Measurements from ENCODE around the gene AP1M1.

The AP1M1 gene

GRCh38 chr19:16208847-16209665 is 11.3 kb downstream of the AP1M1 start:
- DNase-seq, result no peak

GRCh38 chr19:16210168-16210567 is 12.5 kb downstream of the AP1M1 start:
- no peak for DNase-seq

- no peak for DNase-seq
Measured at GRCh38 chr19:16213076-16213475, 15.4 kb downstream of the AP1M1 start.

- no peak for DNase-seq
Measured at GRCh38 chr19:16216744-16217670, 19.3 kb downstream of the AP1M1 start.

- DNase-seq, result no peak
Measured at GRCh38 chr19:16217716-16218451, 20.2 kb downstream of the AP1M1 start.

GRCh38 chr19:16218851-16219250 is 21.1 kb downstream of the AP1M1 start:
- no peak for DNase-seq

- DNase-seq, result no peak
Measured at GRCh38 chr19:16222806-16223205, 25.1 kb downstream of the AP1M1 start.

GRCh38 chr19:16223746-16224145 is 26.0 kb downstream of the AP1M1 start:
- no peak for DNase-seq

GRCh38 chr19:16224293-16225045 is 26.8 kb downstream of the AP1M1 start:
- DNase-seq, result no peak

- no peak for DNase-seq
Measured at GRCh38 chr19:16225279-16226183, 27.8 kb downstream of the AP1M1 start.

GRCh38 chr19:16226184-16226591 is 28.5 kb downstream of the AP1M1 start:
- DNase-seq, result no peak

GRCh38 chr19:16226878-16227836 is 29.4 kb downstream of the AP1M1 start:
- no peak for DNase-seq

GRCh38 chr19:16227837-16228636 is 30.3 kb downstream of the AP1M1 start:
- DNase-seq, result no peak

- DNase-seq, result no peak
Measured at GRCh38 chr19:16228637-16229321, 31.1 kb downstream of the AP1M1 start.

GRCh38 chr19:16229322-16229641 is 31.6 kb downstream of the AP1M1 start:
- DNase-seq, result no peak

- no peak for DNase-seq
Measured at GRCh38 chr19:16232127-16232526, 34.4 kb downstream of the AP1M1 start.

GRCh38 chr19:16232568-16232967 is 34.9 kb downstream of the AP1M1 start:
- DNase-seq, result no peak

- DNase-seq, result no peak
Measured at GRCh38 chr19:16233081-16233776, 35.5 kb downstream of the AP1M1 start.
